Measurements from ENCODE around the gene LMLN.
A peak's percentile ranks its signal among the peaks of the same experiment; 100 is the strongest.
"Not testable (repeated sequence)": the region's sequence is repeated elsewhere in the genome, so short reads cannot be mapped to it uniquely, and the experiment has no call there.

Gene LMLN

DNA sequence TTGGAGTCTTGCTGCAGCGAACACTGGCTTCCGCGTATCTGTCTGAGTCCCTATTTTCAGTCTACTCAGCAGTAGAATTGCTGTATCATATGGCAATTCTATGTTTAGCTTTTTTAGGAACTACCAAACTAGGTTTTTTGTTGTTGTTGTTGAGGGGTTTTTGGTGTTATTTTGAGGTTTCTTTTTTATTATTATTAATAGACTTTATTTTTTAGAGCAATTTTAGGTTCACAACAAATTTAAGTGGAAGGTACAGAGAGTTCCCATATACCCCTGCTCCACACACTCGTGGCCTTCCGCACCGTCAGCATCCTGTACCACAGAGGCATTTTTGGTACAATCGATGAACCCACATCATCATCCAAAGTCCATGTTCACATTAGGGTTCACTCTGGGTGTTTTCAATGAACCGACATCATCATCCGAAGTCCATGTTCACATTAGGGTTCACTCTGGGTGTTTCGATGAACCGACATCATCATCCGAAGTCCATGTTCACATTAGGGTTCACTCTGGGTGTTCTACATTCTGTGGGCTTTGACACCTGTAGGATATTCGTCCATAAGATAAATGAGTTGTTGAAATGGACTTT lies 67.9 kb downstream of the LMLN start:
- DNase-seq: no peak

GRCh38 chr3:198028718-198029117 lies 68.7 kb downstream of the LMLN start:
- DNase-seq: no peak

- no peak for DNase-seq
Observed at GRCh38 chr3:198030125-198030524, 70.1 kb downstream of the LMLN start.

DNA sequence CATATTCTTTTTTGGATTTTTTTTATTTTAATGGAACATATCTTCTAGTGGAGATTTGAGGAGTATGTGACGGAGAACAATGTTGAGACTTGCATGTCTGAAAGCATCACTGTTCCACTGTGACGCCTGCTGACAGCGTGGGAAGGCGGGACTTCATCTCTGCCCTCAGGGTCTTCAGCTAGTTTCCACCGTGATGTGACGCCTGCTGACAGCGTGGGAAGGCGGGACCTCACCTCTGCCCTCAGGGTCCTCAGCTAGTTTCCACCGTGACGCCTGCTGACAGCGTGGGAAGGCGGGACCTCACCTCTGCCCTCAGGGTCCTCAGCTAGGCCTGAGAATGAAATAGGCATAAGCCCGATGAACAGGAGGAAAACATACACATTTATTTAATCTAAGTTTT lies 70.7 kb downstream of the LMLN start:
- no peak for DNase-seq

GRCh38 chr3:198032039-198032936 lies 72.3 kb downstream of the LMLN start:
- no peak for DNase-seq

DNA sequence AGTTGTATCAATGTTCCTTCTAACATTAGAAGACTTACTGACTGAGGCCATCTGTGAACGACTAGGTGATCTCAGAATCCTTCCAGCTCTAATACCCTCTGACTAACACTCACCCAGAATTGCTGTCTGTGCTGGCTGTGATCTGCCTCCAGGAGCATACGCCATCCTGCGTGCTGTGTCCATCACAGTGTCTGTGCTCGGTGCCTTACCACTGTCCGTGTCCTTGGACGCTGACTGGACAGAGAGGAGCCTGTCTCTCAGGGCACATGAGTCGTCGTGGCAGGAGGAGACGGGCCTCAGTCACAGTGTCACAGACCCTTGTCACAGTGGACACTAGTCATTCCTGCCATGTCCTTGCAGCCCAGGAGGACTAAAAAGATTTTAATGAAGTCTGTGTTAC lies 83.1 kb downstream of the LMLN start:
- no peak for DNase-seq

- no peak for DNase-seq
Observed at GRCh38 chr3:198046120-198046857, 86.3 kb downstream of the LMLN start.

- DNase-seq: no peak
Observed at GRCh38 chr3:198048445-198048844, 88.4 kb downstream of the LMLN start.

GRCh38 chr3:198051836-198052235 lies 91.8 kb downstream of the LMLN start:
- no peak for DNase-seq

DNA sequence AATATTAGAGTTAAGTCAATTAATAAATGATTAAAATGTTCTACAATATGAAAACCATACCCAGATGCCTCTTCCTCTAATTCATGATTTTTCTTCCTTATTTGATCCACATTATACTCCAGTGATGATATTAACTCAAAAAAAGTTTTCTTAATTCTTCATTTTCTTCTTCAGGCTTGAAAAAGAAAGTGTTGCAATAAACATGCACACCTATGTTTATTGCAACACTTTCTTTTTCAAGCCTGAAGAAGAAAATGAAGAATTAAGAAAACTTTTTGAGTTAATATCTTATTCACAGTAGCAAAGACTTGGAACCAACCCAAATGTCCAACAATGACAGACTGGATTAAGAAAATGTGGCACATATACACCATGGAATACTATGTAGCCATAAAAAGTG lies 93.4 kb downstream of the LMLN start:
- not testable (repeated sequence) for DNase-seq

- DNase-seq: no peak
Observed at GRCh38 chr3:198061119-198062067, 101.4 kb downstream of the LMLN start.

DNA sequence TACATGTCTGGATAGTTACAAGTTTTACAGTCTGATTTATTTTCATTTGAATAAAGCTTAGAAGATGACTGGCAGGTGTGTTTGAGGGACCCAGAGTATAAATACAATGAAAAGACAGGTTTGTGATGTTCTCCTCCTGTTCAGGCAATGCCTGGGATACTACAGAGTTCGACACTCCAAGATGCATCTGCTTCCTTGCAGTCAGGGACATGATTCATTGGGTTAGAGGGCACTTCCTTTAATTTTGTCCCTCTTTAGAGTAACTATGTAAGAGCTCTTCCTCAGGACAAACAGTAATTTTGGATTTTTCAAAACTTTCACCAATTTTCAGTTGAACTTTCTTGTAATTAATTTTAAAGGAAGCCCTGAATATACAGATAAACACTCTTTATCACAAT lies 102.0 kb downstream of the LMLN start:
- DNase-seq: no peak

- no peak for DNase-seq
Observed at GRCh38 chr3:198064420-198064819, 104.4 kb downstream of the LMLN start.

DNA sequence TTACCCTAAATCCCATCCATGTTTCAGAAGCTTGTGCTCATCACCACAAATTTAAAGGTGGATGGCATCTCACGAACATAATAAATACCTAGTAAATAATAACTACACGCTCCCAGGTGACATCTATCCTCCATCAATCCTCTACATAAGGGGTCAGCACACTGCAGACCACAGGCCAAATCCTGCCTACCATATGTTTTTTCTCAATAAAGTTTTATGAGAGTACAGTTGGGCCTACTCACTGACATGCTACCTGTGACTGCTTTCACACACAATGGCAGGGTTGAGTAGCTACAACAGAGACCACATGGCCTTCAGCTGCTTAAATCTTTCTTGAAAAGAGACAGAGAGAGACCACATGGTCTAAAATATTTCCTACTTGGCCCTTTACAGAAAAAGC lies 105.9 kb downstream of the LMLN start:
- no peak for DNase-seq

DNA sequence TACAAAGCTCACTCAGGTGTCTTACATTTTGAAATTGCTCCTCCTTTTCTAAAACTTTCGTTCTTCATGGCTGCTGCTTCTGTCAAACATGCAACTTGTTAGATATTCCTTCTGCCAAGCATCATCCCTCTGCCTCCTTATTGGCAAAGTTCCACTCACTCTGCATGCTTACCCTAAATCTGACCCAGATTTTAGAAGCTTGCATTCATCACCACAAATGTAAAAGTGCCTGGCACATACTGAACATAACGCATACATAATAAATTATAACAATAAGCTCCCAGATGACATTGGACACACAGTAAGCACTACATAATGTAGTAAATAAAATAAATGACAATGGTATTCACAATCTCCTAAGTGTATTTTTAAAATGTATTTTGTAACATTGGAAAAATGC lies 107.4 kb downstream of the LMLN start:
- DNase-seq: no peak

GRCh38 chr3:198070871-198071270 lies 110.9 kb downstream of the LMLN start:
- DNase-seq: no peak

- DNase-seq: no peak
Observed at GRCh38 chr3:198071602-198072287, 111.7 kb downstream of the LMLN start.

DNA sequence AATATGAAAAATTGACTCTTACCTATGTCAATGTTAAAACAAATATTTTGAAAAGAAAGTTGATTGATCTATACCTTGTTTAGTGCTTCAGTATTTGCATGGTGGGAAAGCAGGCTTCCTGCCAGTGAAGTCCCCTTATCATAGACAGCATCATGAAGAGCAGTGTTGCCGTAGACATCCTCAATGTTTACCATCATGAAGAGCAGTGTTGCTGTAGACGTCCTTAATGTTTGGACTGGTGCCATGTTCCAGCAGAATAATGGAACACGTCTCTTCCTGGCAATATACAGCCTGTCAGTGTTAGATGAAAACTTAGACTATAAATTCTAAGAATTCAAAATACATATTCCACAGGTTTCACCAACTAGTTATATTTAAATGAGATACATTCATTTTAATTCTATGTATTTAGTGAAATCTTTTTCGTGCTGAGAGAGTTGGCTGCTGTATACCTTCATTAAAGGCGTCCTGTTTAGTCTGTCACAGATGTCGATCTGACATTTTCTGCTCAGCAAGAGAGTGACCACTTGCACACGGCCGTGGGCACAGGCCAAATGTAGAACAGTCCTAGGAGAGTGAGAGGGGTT lies 116.8 kb downstream of the LMLN start:
- DNase-seq: no peak

- DNase-seq: no peak
Observed at GRCh38 chr3:198079771-198080520, 119.9 kb downstream of the LMLN start.

DNA sequence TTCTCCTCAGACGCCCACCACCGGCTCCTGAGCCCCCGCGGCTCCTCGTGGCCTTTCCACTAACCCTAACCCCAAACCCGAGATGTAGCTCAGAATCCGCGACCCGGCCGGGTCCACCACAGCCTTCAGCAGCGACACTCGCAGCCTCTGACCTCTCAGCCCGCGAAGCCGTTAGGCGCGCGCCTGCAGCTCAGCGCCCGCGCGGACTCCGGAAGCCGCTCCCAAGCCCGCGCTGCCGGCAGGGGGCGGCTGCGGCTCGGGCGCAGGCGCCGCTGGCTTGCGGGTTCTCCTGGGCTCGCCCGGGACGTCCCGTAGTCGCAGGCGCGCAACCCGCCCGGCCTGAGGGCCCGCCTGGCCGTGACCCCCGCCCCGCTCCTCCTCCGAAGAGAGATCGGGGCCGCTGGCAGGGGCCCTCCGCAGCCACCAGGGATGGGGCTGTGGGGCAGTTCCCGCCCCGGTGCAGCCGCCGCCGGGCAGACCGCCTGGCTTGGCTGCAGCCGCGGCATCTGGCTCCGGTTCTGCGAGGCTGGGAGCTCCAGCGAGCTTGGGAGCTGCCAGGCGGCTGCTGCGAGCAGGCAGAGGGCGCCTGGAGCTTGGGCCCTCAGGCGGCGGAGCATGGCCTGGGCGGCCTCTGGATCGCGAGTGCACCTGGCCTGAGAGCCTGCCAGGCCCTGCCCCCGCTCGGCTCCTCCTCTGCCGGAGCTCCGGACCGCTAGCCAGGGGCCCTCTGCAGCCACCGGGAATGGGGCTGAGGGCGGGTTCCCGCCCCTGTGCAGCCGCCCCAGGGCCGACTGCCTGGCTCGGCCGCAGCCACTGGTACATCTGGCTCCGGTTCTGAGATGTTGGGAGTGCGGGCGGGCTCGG lies 120.7 kb downstream of the LMLN start:
- peak; percentile 44 for DNase-seq
